GM12874 (cell line): Measurements from ENCODE around the gene NR1I2.

Source experiments
- TF ChIP-seq, protein P1 (sequence below): IDR thresholded peaks from 2 replicates; pipeline ENCODE4 v1.5.1; 2011; ENCODE audit warnings: low read depth, mild to moderate bottlenecking, control low read depth, low read length, moderate library complexity; ENCODE audit not compliant: insufficient read depth

Gene NR1I2

DNA sequence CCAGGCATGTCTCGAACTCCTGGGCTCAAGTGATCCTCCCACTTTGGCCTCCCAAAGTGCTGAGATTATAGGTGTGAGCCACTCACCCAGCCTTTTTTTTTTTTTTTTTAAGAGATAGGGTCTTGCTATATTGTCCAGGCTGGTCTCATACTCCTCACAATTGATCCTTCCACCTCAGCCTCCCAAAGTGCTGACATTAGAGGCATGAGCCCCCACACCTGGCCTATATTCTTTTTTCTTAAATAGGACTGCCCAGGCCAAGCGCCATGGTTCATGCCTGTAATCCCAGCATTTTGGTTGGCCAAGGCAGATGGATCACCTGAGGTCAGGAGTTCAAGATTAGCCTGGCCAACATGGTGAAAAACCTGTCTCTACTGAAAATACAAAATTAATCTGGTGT is 12.5 kb downstream of the NR1I2 start:
- TF ChIP-seq, protein P1, sequence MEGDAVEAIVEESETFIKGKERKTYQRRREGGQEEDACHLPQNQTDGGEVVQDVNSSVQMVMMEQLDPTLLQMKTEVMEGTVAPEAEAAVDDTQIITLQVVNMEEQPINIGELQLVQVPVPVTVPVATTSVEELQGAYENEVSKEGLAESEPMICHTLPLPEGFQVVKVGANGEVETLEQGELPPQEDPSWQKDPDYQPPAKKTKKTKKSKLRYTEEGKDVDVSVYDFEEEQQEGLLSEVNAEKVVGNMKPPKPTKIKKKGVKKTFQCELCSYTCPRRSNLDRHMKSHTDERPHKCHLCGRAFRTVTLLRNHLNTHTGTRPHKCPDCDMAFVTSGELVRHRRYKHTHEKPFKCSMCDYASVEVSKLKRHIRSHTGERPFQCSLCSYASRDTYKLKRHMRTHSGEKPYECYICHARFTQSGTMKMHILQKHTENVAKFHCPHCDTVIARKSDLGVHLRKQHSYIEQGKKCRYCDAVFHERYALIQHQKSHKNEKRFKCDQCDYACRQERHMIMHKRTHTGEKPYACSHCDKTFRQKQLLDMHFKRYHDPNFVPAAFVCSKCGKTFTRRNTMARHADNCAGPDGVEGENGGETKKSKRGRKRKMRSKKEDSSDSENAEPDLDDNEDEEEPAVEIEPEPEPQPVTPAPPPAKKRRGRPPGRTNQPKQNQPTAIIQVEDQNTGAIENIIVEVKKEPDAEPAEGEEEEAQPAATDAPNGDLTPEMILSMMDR, result no peak

DNA sequence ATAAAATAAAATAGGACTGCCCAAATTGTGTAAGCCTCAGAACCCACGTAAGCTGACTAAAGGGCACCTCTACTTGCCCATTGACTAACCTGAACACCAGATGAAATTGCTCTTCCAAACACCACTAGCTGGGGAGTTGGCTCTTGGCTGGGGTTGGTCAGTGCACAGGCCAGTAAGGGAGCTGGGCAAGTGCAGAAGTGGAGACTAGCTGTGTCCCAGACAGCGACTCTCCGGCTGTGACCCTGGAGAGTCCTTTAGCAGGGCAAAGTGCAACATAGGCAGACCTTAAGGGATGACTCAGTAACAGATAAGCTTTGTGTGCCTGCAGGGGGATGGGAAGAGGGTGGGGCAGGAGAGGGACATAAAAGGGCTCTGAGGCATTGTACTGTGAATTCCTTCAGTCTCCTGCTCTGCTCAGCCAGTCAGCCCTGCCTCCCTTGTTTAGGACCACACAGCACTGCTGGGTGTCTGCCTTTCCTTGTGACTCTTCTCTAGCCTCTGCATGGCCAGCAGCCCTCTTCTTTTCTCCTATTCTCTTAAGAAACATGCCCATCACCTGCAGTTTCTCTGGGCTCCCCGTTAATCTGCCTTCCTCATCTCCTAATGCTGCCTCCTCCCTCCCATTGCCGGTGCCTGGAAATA is 13.2 kb downstream of the NR1I2 start:
- TF ChIP-seq, protein P1, result no peak

GRCh38 chr3:119795849-119796248 is 13.9 kb downstream of the NR1I2 start:
- TF ChIP-seq, protein P1, result no peak

DNA sequence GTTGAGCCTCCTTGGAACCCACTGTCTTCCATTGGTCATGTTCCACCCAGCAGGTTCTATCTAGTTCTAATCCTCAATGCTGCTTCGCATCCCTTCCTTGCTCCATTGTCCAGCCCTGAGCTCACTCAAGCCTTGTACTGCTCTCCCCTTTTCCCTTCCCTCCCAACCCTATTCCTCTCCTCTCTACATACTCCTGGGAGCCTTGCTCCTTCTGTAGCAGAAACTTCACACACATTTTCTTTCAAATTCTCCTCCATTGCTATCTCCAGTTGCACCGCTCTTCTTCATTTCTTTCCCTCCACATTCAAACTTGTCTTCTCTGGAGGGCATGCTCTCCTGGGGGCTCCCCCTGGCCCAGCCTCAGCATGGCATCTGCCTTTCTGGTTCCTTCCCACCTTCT is 14.5 kb downstream of the NR1I2 start:
- TF ChIP-seq, protein P1, result no peak

DNA sequence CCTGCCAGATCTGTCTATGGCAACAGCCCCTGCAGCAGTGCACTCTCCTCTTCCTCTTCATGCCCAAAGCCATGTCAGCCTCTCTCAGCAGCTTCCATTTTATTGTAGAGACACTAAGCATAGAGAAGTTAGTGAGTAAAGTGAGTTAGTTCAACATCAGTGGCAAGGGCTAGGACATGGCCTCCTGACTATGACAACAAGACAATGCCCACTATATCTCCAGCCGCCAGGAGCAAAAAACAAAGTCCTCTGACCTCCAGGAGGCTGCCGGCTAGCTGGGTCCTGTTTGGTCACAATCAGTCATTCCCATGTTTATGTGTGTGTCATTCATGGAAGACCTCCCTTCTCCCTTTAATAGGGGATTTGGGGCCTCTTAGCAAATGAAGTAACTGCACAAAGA is 14.9 kb downstream of the NR1I2 start:
- TF ChIP-seq, protein P1, result no peak

- TF ChIP-seq, protein P1, result no peak
Observed at GRCh38 chr3:119800844-119801243, 18.9 kb downstream of the NR1I2 start.

DNA sequence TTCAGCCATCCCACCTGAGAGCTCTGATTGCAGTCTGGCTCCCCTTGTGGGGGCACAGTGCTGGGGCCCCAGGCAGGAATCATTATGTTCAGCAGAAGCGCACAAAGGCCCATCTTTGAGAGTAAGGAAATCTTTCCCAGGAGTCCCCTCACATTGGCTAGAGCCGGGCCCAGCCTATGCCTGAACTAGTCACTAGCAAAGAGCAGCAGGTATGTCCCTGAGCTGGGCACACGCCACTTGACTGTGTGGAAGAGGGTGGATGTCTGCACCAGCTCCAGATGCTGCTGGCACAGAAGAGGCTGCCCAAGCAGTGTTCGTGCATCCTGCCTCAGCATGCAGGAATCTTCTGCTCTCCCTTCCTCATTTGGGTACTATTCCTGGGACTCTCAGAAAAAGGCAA is 26.3 kb downstream of the NR1I2 start:
- TF ChIP-seq, protein P1, result no peak

DNA sequence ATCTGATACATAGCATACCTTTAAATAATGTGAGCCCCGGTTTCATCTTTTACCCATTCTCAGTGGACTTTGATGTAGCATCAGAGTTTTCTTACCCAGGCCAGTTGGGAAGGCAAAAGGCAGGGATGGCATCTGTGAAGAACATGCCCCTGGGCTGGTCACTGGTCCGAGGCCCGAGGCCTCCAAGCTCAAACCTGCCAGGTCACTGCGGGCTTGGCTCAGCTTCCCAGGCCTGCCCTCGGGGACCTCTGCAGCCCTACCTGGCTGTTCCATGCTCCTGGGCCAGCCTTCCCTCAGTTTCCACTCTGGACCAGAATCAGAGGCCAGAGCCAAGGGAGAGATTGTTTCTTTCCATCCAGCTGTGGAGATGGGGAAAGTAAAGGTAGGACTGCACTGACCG is 26.9 kb downstream of the NR1I2 start:
- TF ChIP-seq, protein P1, result no peak
